Large intestine (tissue), 3 donors: Measurements from ENCODE around the gene FCHSD2. TPM values are rescaled to one million over a fixed set of nuclear protein-coding genes. Genes with fewer than 3 reads are reported as not detected.
A peak's percentile ranks its signal among the peaks of the same experiment; 100 is the strongest.

ENCODE experiments used
- DNase-seq, 2 donors: peaks; one replicate each; pipeline versions ENCODE4 v3.0.0 to v3.0.0-alpha.2; 2013
- H3K27ac ChIP-seq: one replicate; pipeline ENCODE4 v1.5.1; 2013; ENCODE audit warnings: low read length
- H3K27me3 ChIP-seq: 2 replicates; pipeline ENCODE4 v1.6.1; 2013; ENCODE audit warnings: low read length; ENCODE audit not compliant: control insufficient read depth, insufficient read depth
- H3K36me3 ChIP-seq: 2 replicates; pipeline ENCODE4 v1.6.1; 2013; ENCODE audit warnings: low read length; ENCODE audit not compliant: control insufficient read depth, insufficient read depth
- H3K4me1 ChIP-seq: one replicate; pipeline ENCODE4 v1.6.1; 2013; ENCODE audit warnings: low read length; ENCODE audit not compliant: control insufficient read depth, insufficient read depth
- H3K4me3 ChIP-seq: one replicate; pipeline ENCODE4 v1.5.1; 2013; ENCODE audit warnings: low read length
- H3K9me3 ChIP-seq: one replicate; pipeline ENCODE4 v1.6.1; 2013; ENCODE audit warnings: mild to moderate bottlenecking, low read depth, low read length, moderate library complexity; ENCODE audit not compliant: control insufficient read depth
- WGBS: methylation state at CpG from one replicate; pipeline ENCODE4 v1.1.5; 2013; ENCODE audit warnings: low lambda C conversion rate; ENCODE audit not compliant: insufficient coverage; 5-methylcytosine and 5-hydroxymethylcytosine counted together
- polyA plus RNA-seq: library from polyadenylated mRNA; unstranded; fragments of 120-200 nt; gene quantifications from one replicate; pipeline ENCODE4 v1.2.1, GENCODE V29; 2013

Gene FCHSD2
- polyA plus RNA-seq, 1 donor = 23.4 TPM

- Histone ChIP-seq H3K4me1 (peaks cover 71% of the 10 kb centered on the region), H3K36me3 (no peaks in the 10 kb centered on the region), H3K27me3 (no peaks in the 10 kb centered on the region), H3K4me3 (no peak overlapping the region), H3K27ac (peak overlapping the region; percentile 88), H3K9me3 (no peaks in the 10 kb centered on the region)
- DNase-seq = no peak
- WGBS = no CpG with 5 or more reads among the region's 3 CpGs
Observed at GRCh38 chr11:73159297-73159696, 17.2 kb upstream of the FCHSD2 start.

- peak; percentile 86 to 91 for DNase-seq
- Histone ChIP-seq H3K4me1 (peaks cover 77% of the 10 kb centered on the region), H3K9me3 (no peaks in the 10 kb centered on the region), H3K27ac (peak overlapping the region; percentile 88), H3K27me3 (no peaks in the 10 kb centered on the region), H3K36me3 (no peaks in the 10 kb centered on the region), H3K4me3 (no peak overlapping the region)
- WGBS = 31% methylated on average over 3 of the region's 8 CpGs
Observed at GRCh38 chr11:73158356-73159051, 16.4 kb upstream of the FCHSD2 start.

GRCh38 chr11:73157101-73158010, 15.2 kb upstream of the FCHSD2 start:
- H3K4me1 ChIP-seq = peaks cover 79% of the 10 kb centered on the region
- H3K27ac ChIP-seq = peak overlapping the region; percentile 88
- no CpG with 5 or more reads among the region's 9 CpGs for WGBS
- no peaks in the 10 kb centered on the region for H3K27me3 ChIP-seq
- DNase-seq = peak in 1 of 2 donors; percentile 38
- H3K36me3 ChIP-seq = no peaks in the 10 kb centered on the region
- H3K9me3 ChIP-seq = no peaks in the 10 kb centered on the region
- no peak overlapping the region for H3K4me3 ChIP-seq

- no peak for DNase-seq
- Histone ChIP-seq H3K9me3 (no peaks in the 10 kb centered on the region), H3K4me1 (peaks cover 86% of the 10 kb centered on the region), H3K36me3 (no peaks in the 10 kb centered on the region), H3K27ac (peak overlapping the region; percentile 88), H3K27me3 (no peaks in the 10 kb centered on the region), H3K4me3 (no peak overlapping the region)
- no CpG with 5 or more reads among the region's 2 CpGs for WGBS
Observed at GRCh38 chr11:73156686-73157085, 14.6 kb upstream of the FCHSD2 start.

GRCh38 chr11:73156114-73156513, 14.0 kb upstream of the FCHSD2 start:
- Histone ChIP-seq H3K27me3 (no peaks in the 10 kb centered on the region), H3K36me3 (no peaks in the 10 kb centered on the region), H3K9me3 (no peaks in the 10 kb centered on the region), H3K4me1 (peaks cover 88% of the 10 kb centered on the region), H3K27ac (no peak overlapping the region), H3K4me3 (no peak overlapping the region)
- no peak for DNase-seq
- no CpG with 5 or more reads among the region's 1 CpG for WGBS

- Histone ChIP-seq H3K4me3 (no peak overlapping the region), H3K27ac (peak overlapping the region; percentile 23), H3K4me1 (peaks cover 81% of the 10 kb centered on the region), H3K36me3 (no peaks in the 10 kb centered on the region), H3K9me3 (no peaks in the 10 kb centered on the region), H3K27me3 (no peaks in the 10 kb centered on the region)
- peak; percentile 65 to 79 for DNase-seq
- no CpG with 5 or more reads among the region's 4 CpGs for WGBS
Observed at GRCh38 chr11:73155102-73155501, 13.0 kb upstream of the FCHSD2 start.

- no peak for DNase-seq
- peaks cover 72% of the 10 kb centered on the region for H3K4me1 ChIP-seq
- no peaks in the 10 kb centered on the region for H3K27me3 ChIP-seq
- no peaks in the 10 kb centered on the region for H3K9me3 ChIP-seq
- no peak overlapping the region for H3K27ac ChIP-seq
- H3K4me3 ChIP-seq = no peak overlapping the region
- no CpG with 5 or more reads among the region's 3 CpGs for WGBS
- H3K36me3 ChIP-seq = no peaks in the 10 kb centered on the region
Observed at GRCh38 chr11:73154178-73154577, 12.1 kb upstream of the FCHSD2 start.

GRCh38 chr11:73152861-73153483, 10.9 kb upstream of the FCHSD2 start:
- DNase-seq = peak; percentile 61 to 83
- Histone ChIP-seq H3K36me3 (no peaks in the 10 kb centered on the region), H3K4me1 (peaks cover 60% of the 10 kb centered on the region), H3K4me3 (no peak overlapping the region), H3K27me3 (no peaks in the 10 kb centered on the region), H3K9me3 (no peaks in the 10 kb centered on the region), H3K27ac (peak overlapping the region; percentile 70)
- WGBS = 51% methylated on average over 4 of the region's 6 CpGs

- DNase-seq = no peak
- WGBS = 57% methylated on average over 2 of the region's 6 CpGs
- H3K27ac ChIP-seq = peak overlapping the region; percentile 70
- H3K4me1 ChIP-seq = peaks cover 53% of the 10 kb centered on the region
- no peaks in the 10 kb centered on the region for H3K27me3 ChIP-seq
- H3K9me3 ChIP-seq = no peaks in the 10 kb centered on the region
- no peaks in the 10 kb centered on the region for H3K36me3 ChIP-seq
- no peak overlapping the region for H3K4me3 ChIP-seq
Observed at GRCh38 chr11:73152086-73152853, 10.2 kb upstream of the FCHSD2 start.

- H3K9me3 ChIP-seq = no peaks in the 10 kb centered on the region
- WGBS = no CpG with 5 or more reads among the region's 6 CpGs
- no peaks in the 10 kb centered on the region for H3K36me3 ChIP-seq
- DNase-seq = no peak
- H3K27ac ChIP-seq = no peak overlapping the region
- H3K4me1 ChIP-seq = peaks cover 45% of the 10 kb centered on the region
- H3K27me3 ChIP-seq = no peaks in the 10 kb centered on the region
- H3K4me3 ChIP-seq = no peak overlapping the region
Observed at GRCh38 chr11:73151416-73151815, 9.3 kb upstream of the FCHSD2 start.
